Testis (tissue), 3 donors: ENCODE data around the gene UBE2J1. TPM values are rescaled to one million over a fixed set of nuclear protein-coding genes. Genes with fewer than 3 reads are reported as not detected.

Experiments used
- DNase-seq: peaks from one replicate; pipeline ENCODE4 v3.0.0-alpha.2; 2019
- H3K27ac ChIP-seq, 2 donors: fragments of 200-600 bp; sonication (generic); one replicate each; pipeline ENCODE4 v1.5.1; 2019
- H3K27me3 ChIP-seq: fragments of 200-600 bp; sonication (generic); one replicate; pipeline ENCODE4 v1.5.1; 2019
- H3K36me3 ChIP-seq: fragments of 200-600 bp; sonication (generic); one replicate; pipeline ENCODE4 v1.5.1; 2017; ENCODE audit warnings: low read depth; ENCODE audit errors: missing control alignments
- H3K4me1 ChIP-seq: fragments of 200-600 bp; sonication (generic); one replicate; pipeline ENCODE4 v1.5.1; 2019
- H3K4me3 ChIP-seq, 2 donors: fragments of 200-600 bp; sonication (generic); one replicate each; pipeline ENCODE4 v1.5.1; 2017 to 2019
- H3K9me3 ChIP-seq: fragments of 200-600 bp; sonication (generic); one replicate; pipeline ENCODE4 v1.5.1; 2017
- POLR2A ChIP-seq: fragments of 450-650 bp; IDR thresholded peaks from one replicate; pipeline ENCODE4 v1.6.1; 2017; ENCODE audit warnings: antibody characterized with exemption, mild to moderate bottlenecking, moderate library complexity
- WGBS, 2 donors: methylation state at CpG; one replicate each; pipeline ENCODE4 v1.1.5; 2018; 5-methylcytosine and 5-hydroxymethylcytosine counted together
- intact Hi-C: fragments of 100-400 bp; cut with DNase I; formaldehyde crosslinking; loops from one replicate; pipeline ENCODE4 v1.15.1; 2023; ENCODE audit warnings: low total_unique reads
- polyA plus RNA-seq: library from polyadenylated mRNA; stranded (reverse); fragments of 350-450 nt; fragmentation: Illumina TruSeq; extraction: RNeasy Lipid Tissue Mini Kit (QIAGEN cat#74804); gene quantifications from one replicate; pipeline ENCODE4 v1.2.3, GENCODE V29; 2014; ENCODE audit warnings: low read depth, low replicate concordance; ENCODE audit not compliant: insufficient read depth
- total RNA-seq, 2 donors: library from RNA; depleted of rRNA; stranded (reverse); fragments of >200 nt; gene quantifications; one replicate each; pipeline ENCODE4 v1.2.3, GENCODE V29; 2016
- TF ChIP-seq, protein P1 (sequence below), 3 experiments: fragments of 450-650 bp in 2 of 3; fragments of 200-600 bp in 1 of 3; sonication (generic) in 1 of 3; IDR thresholded peaks; one replicate each; pipeline ENCODE4 v1.5.1; 2016 to 2019; ENCODE audit warnings: antibody characterized with exemption in 3 of 3, mild to moderate bottlenecking in 2 of 3, moderate library complexity in 1 of 3

UBE2J1 gene
- total and polyA plus RNA-seq, 3 donors from 2014 or later = 28.7 to 47.3 (median 38.4) TPM

DNA sequence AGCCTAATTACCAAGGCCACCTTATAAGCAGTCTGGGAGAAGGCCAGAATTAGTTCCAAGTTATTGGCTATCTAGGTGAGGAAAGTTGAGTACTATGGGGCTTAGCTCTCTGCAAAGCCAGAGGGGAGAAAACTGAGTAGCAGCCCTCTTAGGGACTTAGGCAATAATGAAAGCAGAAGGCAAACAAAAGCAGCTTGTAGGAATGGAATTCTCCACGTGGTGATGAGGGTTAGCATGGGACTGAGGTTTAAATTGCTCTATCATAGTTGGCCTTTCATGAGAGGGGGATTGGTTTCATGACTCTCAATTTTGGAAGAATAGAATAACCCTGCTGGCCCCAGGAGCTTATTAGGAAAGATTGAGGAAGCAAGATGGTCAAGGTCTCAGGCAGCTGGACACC lies 7.0 kb upstream of the UBE2J1 start:
- TF ChIP-seq POLR2A = no peak
- TF ChIP-seq, protein P1, sequence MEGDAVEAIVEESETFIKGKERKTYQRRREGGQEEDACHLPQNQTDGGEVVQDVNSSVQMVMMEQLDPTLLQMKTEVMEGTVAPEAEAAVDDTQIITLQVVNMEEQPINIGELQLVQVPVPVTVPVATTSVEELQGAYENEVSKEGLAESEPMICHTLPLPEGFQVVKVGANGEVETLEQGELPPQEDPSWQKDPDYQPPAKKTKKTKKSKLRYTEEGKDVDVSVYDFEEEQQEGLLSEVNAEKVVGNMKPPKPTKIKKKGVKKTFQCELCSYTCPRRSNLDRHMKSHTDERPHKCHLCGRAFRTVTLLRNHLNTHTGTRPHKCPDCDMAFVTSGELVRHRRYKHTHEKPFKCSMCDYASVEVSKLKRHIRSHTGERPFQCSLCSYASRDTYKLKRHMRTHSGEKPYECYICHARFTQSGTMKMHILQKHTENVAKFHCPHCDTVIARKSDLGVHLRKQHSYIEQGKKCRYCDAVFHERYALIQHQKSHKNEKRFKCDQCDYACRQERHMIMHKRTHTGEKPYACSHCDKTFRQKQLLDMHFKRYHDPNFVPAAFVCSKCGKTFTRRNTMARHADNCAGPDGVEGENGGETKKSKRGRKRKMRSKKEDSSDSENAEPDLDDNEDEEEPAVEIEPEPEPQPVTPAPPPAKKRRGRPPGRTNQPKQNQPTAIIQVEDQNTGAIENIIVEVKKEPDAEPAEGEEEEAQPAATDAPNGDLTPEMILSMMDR (IDR thresholded peaks at IDR 0.05) = no peak
- no peak overlapping the region for H3K4me3 ChIP-seq
- intact Hi-C loops = no loop called here
- no peaks in the 10 kb centered on the region for H3K27me3 ChIP-seq
- 34 to 36% methylated on average over 1 of the region's 1 CpG for WGBS, 2 donors
- H3K4me1 ChIP-seq = no peaks in the 10 kb centered on the region
- DNase-seq = no peak
- no peaks in the 10 kb centered on the region for H3K36me3 ChIP-seq
- no peak overlapping the region for H3K27ac ChIP-seq
- no peaks in the 10 kb centered on the region for H3K9me3 ChIP-seq

- H3K27me3 ChIP-seq = no peaks in the 10 kb centered on the region
- H3K9me3 ChIP-seq = no peaks in the 10 kb centered on the region
- H3K4me3 ChIP-seq = no peak overlapping the region
- intact Hi-C loops = no loop called here
- no peak overlapping the region for H3K27ac ChIP-seq
- WGBS, 2 donors = 52 to 69% methylated on average over 3 of the region's 3 CpGs
- TF ChIP-seq POLR2A = no peak
- TF ChIP-seq, protein P1 (IDR thresholded peaks at IDR 0.05) = no peak
- no peaks in the 10 kb centered on the region for H3K36me3 ChIP-seq
- no peaks in the 10 kb centered on the region for H3K4me1 ChIP-seq
- no peak for DNase-seq
These were observed 4.9 kb upstream of the UBE2J1 start for GRCh38 chr6:89357390-89357789.

DNA sequence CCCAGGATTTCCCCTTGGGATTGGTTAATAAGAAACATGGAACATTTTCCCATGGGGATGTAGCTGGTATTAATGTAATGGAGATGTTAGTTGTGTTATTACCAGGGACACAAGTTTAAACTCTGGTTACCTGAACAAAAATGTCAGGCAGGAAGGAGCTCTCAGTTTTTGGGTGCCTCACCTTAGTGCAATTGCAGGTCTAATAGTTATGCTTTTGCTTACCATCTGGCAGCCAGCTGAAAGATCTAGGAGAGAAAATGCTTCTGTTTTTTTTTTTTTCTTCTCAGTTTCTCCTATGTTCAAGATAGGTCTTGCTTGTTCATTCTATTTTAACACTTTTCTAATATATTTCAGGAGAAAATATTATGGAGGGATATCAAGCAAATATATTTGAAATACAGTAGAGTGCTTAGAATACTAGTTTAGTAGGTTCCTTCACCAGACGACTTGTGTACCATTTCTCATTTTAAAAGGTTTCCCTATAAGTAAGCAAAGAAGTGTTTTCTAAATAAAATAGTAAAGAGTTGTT lies 4.2 kb upstream of the UBE2J1 start:
- intact Hi-C loops = no loop called here
- Histone ChIP-seq H3K4me3 (no peak overlapping the region), H3K4me1 (peaks cover 1% of the 10 kb centered on the region), H3K27ac (no peak overlapping the region), H3K27me3 (no peaks in the 10 kb centered on the region), H3K9me3 (no peaks in the 10 kb centered on the region), H3K36me3 (no peaks in the 10 kb centered on the region)
- TF ChIP-seq, protein P1 (IDR thresholded peaks at IDR 0.05) = no peak
- TF ChIP-seq POLR2A = no peak
- WGBS, 2 donors = 80 to 83% methylated on average over 1 of the region's 1 CpG
- no peak for DNase-seq

DNA sequence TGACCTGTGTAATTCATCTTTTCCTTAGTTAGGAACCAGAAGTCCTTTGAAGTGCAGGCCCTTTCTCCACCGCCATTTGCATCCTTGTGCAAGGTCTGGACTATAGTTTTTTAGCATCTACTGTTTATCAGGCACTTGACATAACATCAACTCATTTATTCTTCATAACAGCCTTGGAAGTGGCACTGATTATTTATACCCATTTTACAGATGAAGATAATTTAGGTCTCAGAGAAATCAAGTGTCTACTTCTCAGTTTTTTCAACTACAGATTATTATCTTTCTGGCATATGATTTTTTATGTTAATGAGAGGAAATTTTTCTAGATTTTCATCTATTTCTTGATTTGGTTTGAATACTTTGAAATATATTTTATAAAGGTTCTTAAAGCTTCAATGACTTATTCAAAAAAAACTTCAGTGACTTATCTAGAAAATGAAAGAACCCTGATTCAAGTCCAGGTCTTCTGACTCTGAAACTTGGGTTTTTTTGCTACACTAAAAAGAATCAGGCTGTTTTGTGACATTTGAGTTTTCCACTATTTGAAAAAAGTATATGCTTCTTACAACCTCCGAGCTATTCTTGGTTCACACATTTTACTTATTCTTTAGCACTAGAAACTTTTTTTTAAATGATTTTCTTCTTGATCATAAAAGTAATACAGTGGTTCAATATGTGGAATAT lies 3.1 kb upstream of the UBE2J1 start:
- Histone ChIP-seq H3K4me3 (no peak overlapping the region), H3K27ac (no peak overlapping the region), H3K27me3 (no peaks in the 10 kb centered on the region), H3K9me3 (no peaks in the 10 kb centered on the region), H3K36me3 (no peaks in the 10 kb centered on the region), H3K4me1 (peaks cover 12% of the 10 kb centered on the region)
- no peak for TF ChIP-seq POLR2A
- TF ChIP-seq, protein P1 (IDR thresholded peaks at IDR 0.05) = no peak
- WGBS, 2 donors = 91 to 92% methylated on average over 2 of the region's 2 CpGs
- DNase-seq = no peak
- intact Hi-C loops = no loop called here
